Fibroblast of lung (primary cell): ENCODE results near the gene KLHDC4.

Experiments used
- CTCF ChIP-seq, 2 donors: IDR thresholded peaks in 1 of 2; conservative IDR thresholded peaks in 1 of 2; 1 replicate in 1 of 2; 2 replicates in 1 of 2; pipeline ENCODE4 v1.5.1; 2011 to 2012; ENCODE audit warnings: low read length in 2 of 2, control low read depth in 1 of 2, inconsistent platforms in 1 of 2, low read depth in 1 of 2, mild to moderate bottlenecking in 1 of 2
- EZH2 ChIP-seq: IDR thresholded peaks from 2 replicates; pipeline ENCODE4 v1.5.1; 2012; ENCODE audit warnings: low read length, control low read depth, mild to moderate bottlenecking; ENCODE audit errors: missing control alignments

- TF ChIP-seq EZH2 (no peak), CTCF (conservative IDR thresholded peaks at IDR 0.05 in 1 of 2, IDR thresholded peaks at IDR 0.05 in 1 of 2; ENCODE audit: low read depth in 1 of 2, low read length in 2 of 2) (no peak)
These were observed 32.6 kb downstream of the KLHDC4 start for GRCh38 chr16:87733190-87733589.
